Measurements from ENCODE around the gene RASSF10.

- TF ChIP-seq CTCF (IDR thresholded peaks at IDR 0.05; ENCODE audit: low read depth, low read length): peak; percentile 68
- no peak for TF ChIP-seq POLR2A (IDR thresholded peaks at IDR 0.05; ENCODE audit: extremely low read depth, insufficient read length)
- 0 out of 2 replicates have a peak, but pooled peaks have one; percentile 18 for TF ChIP-seq MAX (IDR thresholded peaks at IDR 0.05; ENCODE audit: low read depth, low read length)
- peak; percentile 37; the same call in 1 of the 2 replicates for TF ChIP-seq MYC (IDR thresholded peaks at IDR 0.05; ENCODE audit: low read depth, low read length)
Measured at GRCh38 chr11:12963792-12964536, 45.2 kb upstream of the RASSF10 start.
